ENCODE results near the gene GABRB3.

GRCh38 chr15:26716069-26716468 is 56.8 kb downstream of the GABRB3 start:
- TF ChIP-seq, protein P1, sequence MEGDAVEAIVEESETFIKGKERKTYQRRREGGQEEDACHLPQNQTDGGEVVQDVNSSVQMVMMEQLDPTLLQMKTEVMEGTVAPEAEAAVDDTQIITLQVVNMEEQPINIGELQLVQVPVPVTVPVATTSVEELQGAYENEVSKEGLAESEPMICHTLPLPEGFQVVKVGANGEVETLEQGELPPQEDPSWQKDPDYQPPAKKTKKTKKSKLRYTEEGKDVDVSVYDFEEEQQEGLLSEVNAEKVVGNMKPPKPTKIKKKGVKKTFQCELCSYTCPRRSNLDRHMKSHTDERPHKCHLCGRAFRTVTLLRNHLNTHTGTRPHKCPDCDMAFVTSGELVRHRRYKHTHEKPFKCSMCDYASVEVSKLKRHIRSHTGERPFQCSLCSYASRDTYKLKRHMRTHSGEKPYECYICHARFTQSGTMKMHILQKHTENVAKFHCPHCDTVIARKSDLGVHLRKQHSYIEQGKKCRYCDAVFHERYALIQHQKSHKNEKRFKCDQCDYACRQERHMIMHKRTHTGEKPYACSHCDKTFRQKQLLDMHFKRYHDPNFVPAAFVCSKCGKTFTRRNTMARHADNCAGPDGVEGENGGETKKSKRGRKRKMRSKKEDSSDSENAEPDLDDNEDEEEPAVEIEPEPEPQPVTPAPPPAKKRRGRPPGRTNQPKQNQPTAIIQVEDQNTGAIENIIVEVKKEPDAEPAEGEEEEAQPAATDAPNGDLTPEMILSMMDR (conservative IDR thresholded peaks at IDR 0.05 in 1 of 2, IDR thresholded peaks at IDR 0.05 in 1 of 2; ENCODE audit: extremely low read depth in 1 of 2, insufficient read depth in 1 of 2, low read depth in 1 of 2, low read length in 2 of 2) = no peak
- no peak for TF ChIP-seq EZH2 (IDR thresholded peaks at IDR 0.05; ENCODE audit: borderline replicate concordance, low read length)
